Muscle of leg (tissue), 11 donors: ENCODE data around the gene TNFSF18. TPM values are rescaled to one million over a fixed set of nuclear protein-coding genes. Genes with fewer than 3 reads are reported as not detected.

Source experiments
- DNase-seq: peaks from one replicate; pipeline ENCODE4 v3.0.0; 2013
- H3K27ac ChIP-seq: one replicate; pipeline ENCODE4 v1.5.1; 2013; ENCODE audit warnings: mild to moderate bottlenecking, low read length, control low read depth
- H3K27me3 ChIP-seq: one replicate; pipeline ENCODE4 v1.6.1; 2013; ENCODE audit warnings: low read length; ENCODE audit not compliant: control insufficient read depth, insufficient read depth
- H3K36me3 ChIP-seq: one replicate; pipeline ENCODE4 v1.6.1; 2013; ENCODE audit warnings: low read length; ENCODE audit not compliant: control insufficient read depth, insufficient read depth
- H3K4me1 ChIP-seq: one replicate; pipeline ENCODE4 v1.6.1; 2013; ENCODE audit warnings: low read length; ENCODE audit not compliant: control insufficient read depth, insufficient read depth
- H3K4me3 ChIP-seq: one replicate; pipeline ENCODE4 v1.5.1; 2013; ENCODE audit warnings: low read length, control low read depth
- H3K9me3 ChIP-seq: replicated peaks from 2 replicates; pipeline ENCODE4 v1.6.1; 2013; ENCODE audit warnings: low read depth, low read length; ENCODE audit not compliant: control insufficient read depth
- WGBS: methylation state at CpG from one replicate; pipeline ENCODE4 v1.1.5; 2013; ENCODE audit warnings: missing lambda C conversion rate; ENCODE audit not compliant: insufficient coverage; 5-methylcytosine and 5-hydroxymethylcytosine counted together
- polyA plus RNA-seq, 8 donors: library from polyadenylated mRNA; unstranded; fragments of 120-200 nt; gene quantifications; one replicate each; pipeline versions ENCODE4 v1.2.1 to v1.2.3, GENCODE V29; 2013; ENCODE audit warnings: inconsistent platforms in 1 of 8, low replicate concordance in 1 of 8; ENCODE audit not compliant: insufficient read length in 8 of 8, insufficient read depth in 1 of 8
- total RNA-seq: library from RNA; stranded (reverse); fragments of 120-200 nt; gene quantifications from one replicate; pipeline ENCODE4 v1.2.4, GENCODE V29; 2013

Gene TNFSF18
- total and polyA plus RNA-seq, 9 donors, result 0.10 to 0.21 (median 0.16) TPM; not detected in 1

- Histone ChIP-seq H3K27me3 (no peaks in the 10 kb centered on the region), H3K9me3 (peaks cover 3% of the 10 kb centered on the region), H3K27ac (no peak overlapping the region), H3K36me3 (no peaks in the 10 kb centered on the region), H3K4me1 (no peaks in the 10 kb centered on the region), H3K4me3 (no peak overlapping the region)
- 47% methylated on average over 2 of the region's 3 CpGs for WGBS
- no peak for DNase-seq
Measured at GRCh38 chr1:173064011-173064410, 13.3 kb upstream of the TNFSF18 start.

- WGBS, result no CpG with 5 or more reads among the region's 1 CpG
Measured at GRCh38 chr1:173063171-173063570, 12.4 kb upstream of the TNFSF18 start.

GRCh38 chr1:173062150-173062938, 11.6 kb upstream of the TNFSF18 start:
- Histone ChIP-seq H3K27me3 (no peaks in the 10 kb centered on the region), H3K4me3 (no peak overlapping the region), H3K36me3 (no peaks in the 10 kb centered on the region), H3K4me1 (no peaks in the 10 kb centered on the region), H3K27ac (no peak overlapping the region), H3K9me3 (peaks cover 3% of the 10 kb centered on the region)
- no peak for DNase-seq
- WGBS, result no CpG with 5 or more reads among the region's 1 CpG

More at GRCh38 chr1:173063171-173063570, 12.4 kb upstream of the TNFSF18 start:
- Histone ChIP-seq H3K4me1 (no peaks in the 10 kb centered on the region), H3K36me3 (no peaks in the 10 kb centered on the region), H3K9me3 (peaks cover 3% of the 10 kb centered on the region), H3K27me3 (no peaks in the 10 kb centered on the region), H3K27ac (no peak overlapping the region), H3K4me3 (no peak overlapping the region)
- no peak for DNase-seq

- no peak overlapping the region for H3K4me3 ChIP-seq
- H3K36me3 ChIP-seq, result no peaks in the 10 kb centered on the region
- no peak for DNase-seq
- WGBS, result no CpG with 5 or more reads among the region's 1 CpG
- no peaks in the 10 kb centered on the region for H3K4me1 ChIP-seq
- H3K9me3 ChIP-seq, result no peaks in the 10 kb centered on the region
- H3K27ac ChIP-seq, result no peak overlapping the region
- no peaks in the 10 kb centered on the region for H3K27me3 ChIP-seq
Measured at GRCh38 chr1:173058556-173058955, 7.8 kb upstream of the TNFSF18 start.

GRCh38 chr1:173057984-173058383, 7.2 kb upstream of the TNFSF18 start:
- Histone ChIP-seq H3K4me1 (no peaks in the 10 kb centered on the region), H3K9me3 (no peaks in the 10 kb centered on the region), H3K27ac (no peak overlapping the region), H3K36me3 (no peaks in the 10 kb centered on the region), H3K27me3 (no peaks in the 10 kb centered on the region), H3K4me3 (no peak overlapping the region)
- no peak for DNase-seq

GRCh38 chr1:173056365-173056764, 5.6 kb upstream of the TNFSF18 start:
- no peak overlapping the region for H3K27ac ChIP-seq
- H3K9me3 ChIP-seq, result no peaks in the 10 kb centered on the region
- no peak overlapping the region for H3K4me3 ChIP-seq
- no peaks in the 10 kb centered on the region for H3K4me1 ChIP-seq
- no peaks in the 10 kb centered on the region for H3K36me3 ChIP-seq
- no peak for DNase-seq
- WGBS, result no CpG with 5 or more reads among the region's 1 CpG
- no peaks in the 10 kb centered on the region for H3K27me3 ChIP-seq

- H3K9me3 ChIP-seq, result no peaks in the 10 kb centered on the region
- WGBS, result 56% methylated on average over 1 of the region's 4 CpGs
- H3K27ac ChIP-seq, result no peak overlapping the region
- H3K27me3 ChIP-seq, result no peaks in the 10 kb centered on the region
- H3K36me3 ChIP-seq, result no peaks in the 10 kb centered on the region
- DNase-seq, result no peak
- H3K4me1 ChIP-seq, result no peaks in the 10 kb centered on the region
- no peak overlapping the region for H3K4me3 ChIP-seq
Measured at GRCh38 chr1:173052681-173053196, 2.0 kb upstream of the TNFSF18 start.

GRCh38 chr1:173049322-173049633, 1.5 kb downstream of the TNFSF18 start:
- Histone ChIP-seq H3K4me1 (no peaks in the 10 kb centered on the region), H3K36me3 (no peaks in the 10 kb centered on the region), H3K9me3 (no peaks in the 10 kb centered on the region), H3K27ac (no peak overlapping the region), H3K4me3 (no peak overlapping the region), H3K27me3 (no peaks in the 10 kb centered on the region)
- no peak for DNase-seq

- H3K36me3 ChIP-seq, result no peaks in the 10 kb centered on the region
- DNase-seq, result peak; percentile 22
- H3K27ac ChIP-seq, result no peak overlapping the region
- no peaks in the 10 kb centered on the region for H3K4me1 ChIP-seq
- H3K27me3 ChIP-seq, result no peaks in the 10 kb centered on the region
- no peaks in the 10 kb centered on the region for H3K9me3 ChIP-seq
- WGBS, result no CpG with 5 or more reads among the region's 1 CpG
- no peak overlapping the region for H3K4me3 ChIP-seq
Measured at GRCh38 chr1:173048621-173049321, 2.0 kb downstream of the TNFSF18 start.

- no peak for DNase-seq
- H3K4me3 ChIP-seq, result no peak overlapping the region
- H3K27ac ChIP-seq, result no peak overlapping the region
- H3K9me3 ChIP-seq, result no peaks in the 10 kb centered on the region
- H3K27me3 ChIP-seq, result no peaks in the 10 kb centered on the region
- no CpG with 5 or more reads among the region's 1 CpG for WGBS
- H3K4me1 ChIP-seq, result no peaks in the 10 kb centered on the region
- no peaks in the 10 kb centered on the region for H3K36me3 ChIP-seq
Measured at GRCh38 chr1:173044656-173045055, 6.1 kb downstream of the TNFSF18 start.
